D721Med (cell line): ENCODE results near the gene GDPD5.

Experiments used
- DNase-seq: peaks from one replicate; pipeline ENCODE4 v3.0.0; 2011; ENCODE audit warnings: low spot score; ENCODE audit not compliant: insufficient read length
- FAIRE-seq: peaks from 2 replicates; lab custom pipeline; 2011; peaks lifted over from hg19 to GRCh38; lab: Jason Lieb, UNC
- TF ChIP-seq, protein P1 (sequence below): IDR thresholded peaks from 2 replicates; pipeline ENCODE4 v1.5.1; 2012; ENCODE audit warnings: mild to moderate bottlenecking, control low read depth; ENCODE audit not compliant: insufficient read depth; ENCODE audit errors: missing control alignments

Gene GDPD5

DNA sequence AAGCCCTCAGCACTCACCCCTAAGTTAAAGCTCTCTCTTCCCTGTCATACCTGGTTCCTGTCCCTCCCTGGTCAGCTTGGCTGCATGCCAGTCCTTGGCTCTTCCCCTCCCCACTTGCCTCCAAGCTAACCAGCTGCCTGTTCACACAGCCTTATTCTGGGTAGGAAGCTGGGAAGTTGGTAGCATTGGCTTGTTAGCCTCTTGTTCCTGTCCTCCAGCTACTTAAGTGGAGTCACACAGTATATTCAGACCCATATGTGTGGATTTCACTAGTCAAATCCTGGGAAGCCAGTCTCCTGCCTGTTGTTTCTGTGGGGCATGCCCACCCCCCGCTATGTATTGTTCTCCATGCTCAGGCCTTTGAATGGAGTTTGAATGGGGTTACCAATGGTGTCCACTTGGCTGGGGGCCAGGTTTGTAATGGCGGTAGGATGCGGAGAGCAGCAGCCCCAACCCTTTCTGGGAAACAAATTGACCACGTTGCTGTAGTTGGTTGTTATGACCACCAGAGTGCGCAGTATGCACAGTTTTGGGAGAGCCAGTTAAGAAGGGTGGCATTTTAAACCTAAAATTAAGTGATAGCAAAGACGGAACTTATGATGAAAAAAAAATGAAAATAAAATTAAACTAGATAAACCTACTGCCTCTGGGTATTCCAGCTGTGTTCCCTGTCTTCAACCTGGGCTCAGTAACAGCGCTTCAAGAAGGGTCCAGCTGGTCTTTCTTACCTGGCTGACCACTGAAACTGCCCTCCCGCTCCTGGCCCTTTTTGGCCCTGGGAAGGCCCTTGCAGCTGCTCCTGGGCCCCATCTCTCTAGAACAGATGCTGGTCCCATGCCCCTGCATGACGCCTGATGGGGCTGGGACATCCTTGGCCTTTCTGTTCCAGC is 137.1 kb downstream of the GDPD5 start:
- DNase-seq: peak; percentile 64
- TF ChIP-seq, protein P1, sequence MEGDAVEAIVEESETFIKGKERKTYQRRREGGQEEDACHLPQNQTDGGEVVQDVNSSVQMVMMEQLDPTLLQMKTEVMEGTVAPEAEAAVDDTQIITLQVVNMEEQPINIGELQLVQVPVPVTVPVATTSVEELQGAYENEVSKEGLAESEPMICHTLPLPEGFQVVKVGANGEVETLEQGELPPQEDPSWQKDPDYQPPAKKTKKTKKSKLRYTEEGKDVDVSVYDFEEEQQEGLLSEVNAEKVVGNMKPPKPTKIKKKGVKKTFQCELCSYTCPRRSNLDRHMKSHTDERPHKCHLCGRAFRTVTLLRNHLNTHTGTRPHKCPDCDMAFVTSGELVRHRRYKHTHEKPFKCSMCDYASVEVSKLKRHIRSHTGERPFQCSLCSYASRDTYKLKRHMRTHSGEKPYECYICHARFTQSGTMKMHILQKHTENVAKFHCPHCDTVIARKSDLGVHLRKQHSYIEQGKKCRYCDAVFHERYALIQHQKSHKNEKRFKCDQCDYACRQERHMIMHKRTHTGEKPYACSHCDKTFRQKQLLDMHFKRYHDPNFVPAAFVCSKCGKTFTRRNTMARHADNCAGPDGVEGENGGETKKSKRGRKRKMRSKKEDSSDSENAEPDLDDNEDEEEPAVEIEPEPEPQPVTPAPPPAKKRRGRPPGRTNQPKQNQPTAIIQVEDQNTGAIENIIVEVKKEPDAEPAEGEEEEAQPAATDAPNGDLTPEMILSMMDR: peak; percentile 96
- no peak for FAIRE-seq

GRCh38 chr11:75387736-75388294 is 137.9 kb downstream of the GDPD5 start:
- DNase-seq (no peak), FAIRE-seq (no peak)
- TF ChIP-seq, protein P1: no peak

- FAIRE-seq (no peak), DNase-seq (no peak)
- TF ChIP-seq, protein P1: no peak
Observed at GRCh38 chr11:75386942-75387630, 138.7 kb downstream of the GDPD5 start.
